WTC11 (cell line): ENCODE data around the gene NEIL3. TPM values are rescaled to one million over a fixed set of nuclear protein-coding genes. Genes with fewer than 3 reads are reported as not detected.

Experiments used
- ATAC-seq: fragments of 200-7000 bp; cut with Tn5 transposase; 2 replicates; pipeline ENCODE4 v1.10.0; 2021; ENCODE audit warnings: mild to moderate bottlenecking, moderate library complexity
- CTCF ChIA-PET: fragments of 300-600 bp; sonication (Branson Sonifier 250); formaldehyde crosslinking; loops from one replicate; lab custom pipeline; 2021; ENCODE audit warnings: antibody characterized with exemption; lab: Charles Lee
- POLR2A ChIA-PET: fragments of 350-600 bp; sonication (Branson Sonifier 250); formaldehyde crosslinking; loops from one replicate; lab custom pipeline; 2021; ENCODE audit warnings: antibody characterized with exemption; lab: Charles Lee
- DNase-seq: peaks from one replicate; pipeline ENCODE4 v3.0.0; 2021; ENCODE audit warnings: low spot score
- H3K27ac Mint-ChIP-seq: 2 replicates; pipeline ENCODE4 v1.8.0; 2021; ENCODE audit warnings: mixed read lengths
- H3K27me3 Mint-ChIP-seq: 2 replicates; pipeline ENCODE4 v1.8.0; 2021; ENCODE audit warnings: low read depth, mild to moderate bottlenecking, moderate library complexity, mixed read lengths
- H3K36me3 Mint-ChIP-seq: 2 replicates; pipeline ENCODE4 v1.8.0; 2021; ENCODE audit warnings: mixed read lengths
- H3K4me1 Mint-ChIP-seq: 2 replicates; pipeline ENCODE4 v1.8.0; 2022; ENCODE audit warnings: mixed read lengths
- H3K4me3 Mint-ChIP-seq: 2 replicates; pipeline ENCODE4 v1.8.0; 2021; ENCODE audit warnings: mild to moderate bottlenecking, moderate library complexity, mixed read lengths
- H3K9me3 Mint-ChIP-seq: 2 replicates; pipeline ENCODE4 v1.8.0; 2021; ENCODE audit warnings: mixed read lengths
- CTCF ChIP-seq: fragments of 200-600 bp; IDR thresholded peaks from 2 replicates; pipeline ENCODE4 v1.8.0; 2022; ENCODE audit warnings: antibody characterized with exemption
- ELF4 ChIP-seq: sonication (generic); formaldehyde crosslinking; IDR thresholded peaks from 2 replicates; pipeline ENCODE4 v1.8.1; 2022; ENCODE audit warnings: low read depth, mild to moderate bottlenecking, moderate library complexity, missing genetic modification reagents
- ESRRA ChIP-seq: sonication (generic); formaldehyde crosslinking; IDR thresholded peaks from 2 replicates; pipeline ENCODE4 v1.8.1; 2022; ENCODE audit warnings: mild to moderate bottlenecking, missing genetic modification reagents, borderline replicate concordance
- FOXP4 ChIP-seq: sonication (generic); formaldehyde crosslinking; IDR thresholded peaks from 2 replicates; pipeline ENCODE4 v1.8.0; 2022; ENCODE audit warnings: mild to moderate bottlenecking, missing genetic modification reagents
- GRHL2 ChIP-seq: fragments of 250-450 bp; sonication (Bioruptor Pico); IDR thresholded peaks from 2 replicates; pipeline ENCODE4 v1.8.0; 2022; ENCODE audit warnings: mild to moderate bottlenecking, moderate library complexity; ENCODE audit not compliant: insufficient replicate concordance, severe bottlenecking
- IRF2 ChIP-seq: sonication (generic); formaldehyde crosslinking; IDR thresholded peaks from 2 replicates; pipeline ENCODE4 v1.8.0; 2022; ENCODE audit warnings: low read depth, missing genetic modification reagents, borderline replicate concordance
- NFATC4 ChIP-seq: fragments of 250-450 bp; sonication (Bioruptor Pico); IDR thresholded peaks from 2 replicates; pipeline ENCODE4 v1.9.0; 2021; ENCODE audit warnings: mild to moderate bottlenecking
- NR1H2 ChIP-seq: sonication (generic); formaldehyde crosslinking; IDR thresholded peaks from 2 replicates; pipeline ENCODE4 v1.9.0; 2021; ENCODE audit warnings: mild to moderate bottlenecking, moderate library complexity, missing genetic modification reagents
- TEAD4 ChIP-seq: sonication (generic); formaldehyde crosslinking; IDR thresholded peaks from 2 replicates; pipeline ENCODE4 v1.8.0; 2022; ENCODE audit warnings: mild to moderate bottlenecking, missing genetic modification reagents
- ZNF121 ChIP-seq: sonication (generic); formaldehyde crosslinking; IDR thresholded peaks from 2 replicates; pipeline ENCODE4 v1.8.0; 2023; ENCODE audit warnings: missing genetic modification reagents
- ZNF219 ChIP-seq: sonication (generic); formaldehyde crosslinking; IDR thresholded peaks from 2 replicates; pipeline ENCODE4 v1.8.0; 2023; ENCODE audit warnings: missing genetic modification reagents, mild to moderate bottlenecking, borderline replicate concordance
- ZNF232 ChIP-seq: sonication (generic); formaldehyde crosslinking; IDR thresholded peaks from 2 replicates; pipeline ENCODE4 v1.8.0; 2022; ENCODE audit warnings: mild to moderate bottlenecking, missing genetic modification reagents
- total RNA-seq: library from RNA; stranded (reverse); gene quantifications from 3 replicates; pipeline ENCODE4 v1.2.3, GENCODE V29; 2021
- TF ChIP-seq, protein P1 (sequence below): sonication (generic); formaldehyde crosslinking; IDR thresholded peaks from 2 replicates; pipeline ENCODE4 v1.8.0; 2023; ENCODE audit warnings: mild to moderate bottlenecking, missing genetic modification reagents
- TF ChIP-seq, protein P2 (sequence below): sonication (generic); formaldehyde crosslinking; IDR thresholded peaks from 2 replicates; pipeline ENCODE4 v1.8.0; 2022; ENCODE audit warnings: mild to moderate bottlenecking, missing genetic modification reagents
- TF ChIP-seq, protein P3 (sequence below): sonication (generic); formaldehyde crosslinking; IDR thresholded peaks from 2 replicates; pipeline ENCODE4 v1.8.0; 2022; ENCODE audit warnings: mild to moderate bottlenecking, missing genetic modification reagents

The NEIL3 gene
- total RNA-seq, 1 experiment from 2014 or later, result 9.9 TPM

DNA sequence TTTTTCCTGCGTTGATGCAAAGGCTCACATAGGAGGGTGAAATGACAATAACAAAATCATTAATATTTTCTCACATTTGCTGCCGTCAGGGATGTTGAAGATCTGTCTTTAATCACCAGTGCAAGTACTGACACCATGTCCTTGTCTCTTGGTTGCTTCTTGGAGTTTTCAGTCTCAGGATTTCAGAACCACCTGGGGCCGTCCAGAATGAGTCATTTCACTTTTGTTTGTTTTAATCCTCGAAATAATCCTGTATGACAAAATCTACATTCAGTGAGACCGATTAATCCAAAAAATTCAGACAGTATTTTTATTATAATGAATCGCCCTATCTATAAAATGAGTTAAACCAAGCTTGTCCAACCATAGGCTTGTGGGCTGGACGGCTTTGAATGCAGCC is 47.2 kb downstream of the NEIL3 start (continued):
- TF ChIP-seq, protein P1, sequence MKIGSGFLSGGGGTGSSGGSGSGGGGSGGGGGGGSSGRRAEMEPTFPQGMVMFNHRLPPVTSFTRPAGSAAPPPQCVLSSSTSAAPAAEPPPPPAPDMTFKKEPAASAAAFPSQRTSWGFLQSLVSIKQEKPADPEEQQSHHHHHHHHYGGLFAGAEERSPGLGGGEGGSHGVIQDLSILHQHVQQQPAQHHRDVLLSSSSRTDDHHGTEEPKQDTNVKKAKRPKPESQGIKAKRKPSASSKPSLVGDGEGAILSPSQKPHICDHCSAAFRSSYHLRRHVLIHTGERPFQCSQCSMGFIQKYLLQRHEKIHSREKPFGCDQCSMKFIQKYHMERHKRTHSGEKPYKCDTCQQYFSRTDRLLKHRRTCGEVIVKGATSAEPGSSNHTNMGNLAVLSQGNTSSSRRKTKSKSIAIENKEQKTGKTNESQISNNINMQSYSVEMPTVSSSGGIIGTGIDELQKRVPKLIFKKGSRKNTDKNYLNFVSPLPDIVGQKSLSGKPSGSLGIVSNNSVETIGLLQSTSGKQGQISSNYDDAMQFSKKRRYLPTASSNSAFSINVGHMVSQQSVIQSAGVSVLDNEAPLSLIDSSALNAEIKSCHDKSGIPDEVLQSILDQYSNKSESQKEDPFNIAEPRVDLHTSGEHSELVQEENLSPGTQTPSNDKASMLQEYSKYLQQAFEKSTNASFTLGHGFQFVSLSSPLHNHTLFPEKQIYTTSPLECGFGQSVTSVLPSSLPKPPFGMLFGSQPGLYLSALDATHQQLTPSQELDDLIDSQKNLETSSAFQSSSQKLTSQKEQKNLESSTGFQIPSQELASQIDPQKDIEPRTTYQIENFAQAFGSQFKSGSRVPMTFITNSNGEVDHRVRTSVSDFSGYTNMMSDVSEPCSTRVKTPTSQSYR, result no peak
- TF ChIP-seq, protein P2, sequence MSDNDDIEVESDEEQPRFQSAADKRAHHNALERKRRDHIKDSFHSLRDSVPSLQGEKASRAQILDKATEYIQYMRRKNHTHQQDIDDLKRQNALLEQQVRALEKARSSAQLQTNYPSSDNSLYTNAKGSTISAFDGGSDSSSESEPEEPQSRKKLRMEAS, result no peak
- TF ChIP-seq, protein P3, sequence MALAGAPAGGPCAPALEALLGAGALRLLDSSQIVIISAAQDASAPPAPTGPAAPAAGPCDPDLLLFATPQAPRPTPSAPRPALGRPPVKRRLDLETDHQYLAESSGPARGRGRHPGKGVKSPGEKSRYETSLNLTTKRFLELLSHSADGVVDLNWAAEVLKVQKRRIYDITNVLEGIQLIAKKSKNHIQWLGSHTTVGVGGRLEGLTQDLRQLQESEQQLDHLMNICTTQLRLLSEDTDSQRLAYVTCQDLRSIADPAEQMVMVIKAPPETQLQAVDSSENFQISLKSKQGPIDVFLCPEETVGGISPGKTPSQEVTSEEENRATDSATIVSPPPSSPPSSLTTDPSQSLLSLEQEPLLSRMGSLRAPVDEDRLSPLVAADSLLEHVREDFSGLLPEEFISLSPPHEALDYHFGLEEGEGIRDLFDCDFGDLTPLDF, result no peak
- TF ChIP-seq NR1H2 (CRISPR knock-in tag), result no peak
- no peak for TF ChIP-seq FOXP4 (CRISPR knock-in tag)
- TF ChIP-seq NFATC4, result no peak
- TF ChIP-seq GRHL2 (CRISPR knock-in tag), result no peak
- TF ChIP-seq CTCF, result no peak
- TF ChIP-seq, all 79 proteins: peak for 0

DNA sequence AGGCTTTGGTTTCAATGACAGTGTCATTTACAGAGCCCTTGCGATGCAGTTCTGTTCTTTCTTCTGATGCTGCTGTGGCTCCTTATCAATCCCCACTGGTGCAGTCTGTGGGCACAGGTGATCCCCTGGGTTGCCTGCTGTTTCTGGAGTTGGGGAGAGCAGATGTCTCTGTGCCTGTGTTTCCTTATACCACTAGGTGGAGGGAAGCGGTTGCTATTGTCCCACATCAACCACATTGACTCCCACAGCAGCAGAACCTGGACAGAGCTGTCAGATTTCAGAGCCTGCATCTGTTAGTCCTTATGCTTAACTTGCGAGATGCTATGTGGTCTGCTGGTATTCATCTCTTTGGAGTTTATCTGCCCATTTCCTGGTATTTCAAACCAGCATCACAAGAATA is 57.7 kb downstream of the NEIL3 start:
- Mint-ChIP-seq H3K36me3 (peaks cover 15% of the 10 kb centered on the region), H3K9me3 (peaks cover 3% of the 10 kb centered on the region; the same call in 1 of the 2 replicates), H3K4me3 (no peak overlapping the region), H3K27ac (0 out of 2 replicates have a peak overlapping the region, but pooled peaks have one; percentile 29), H3K27me3 (no peaks in the 10 kb centered on the region), H3K4me1 (peaks cover 4% of the 10 kb centered on the region)
- ATAC-seq (peak; percentile 99), DNase-seq (peak; percentile 20)
- CTCF ChIA-PET, result interaction anchor here (0.6 to 2.5 kb wide), 2 partner anchors 14 to 117 kb away, joined by 3 to 8 read pairs; no protein-coding TSS in a partner anchor
- TF ChIP-seq, protein P1, result no peak
- TF ChIP-seq ESRRA (CRISPR knock-in tag) (no peak), ELF4 (no peak), ZNF121 (CRISPR knock-in tag) (peak; percentile 80), ZNF232 (CRISPR knock-in tag) (no peak), IRF2 (no peak), ZNF219 (CRISPR knock-in tag) (no peak), TEAD4 (CRISPR knock-in tag) (no peak)
- POLR2A ChIA-PET, result interaction anchor here (0.6 kb wide), 1 partner anchor 56 kb away, joined by 11 read pairs; no protein-coding TSS in a partner anchor
